HEK293 (cell line): ENCODE data around the gene USP37.

Experiments
- CTCF ChIA-PET: fragments of 350-600 bp; formaldehyde crosslinking; extraction: SDS; loops from one replicate; lab custom pipeline; 2021; ENCODE audit warnings: antibody characterized with exemption; lab: Yijun Ruan, JAX
- POLR2A ChIA-PET: fragments of 300-600 bp; formaldehyde crosslinking; extraction: SDS; loops from one replicate; lab custom pipeline; 2020; ENCODE audit warnings: antibody characterized with exemption, inconsistent platforms; lab: Yijun Ruan, JAX
- H3K27ac ChIP-seq: fragments of 200-500 bp; sonication (Bioruptor generic); 2 replicates; pipeline ENCODE4 v1.5.1; 2014; ENCODE audit warnings: low read depth, low read length, control low read depth, inconsistent platforms; ENCODE audit errors: extremely low read depth
- H3K36me3 ChIP-seq, 2 experiments: fragments of 200-500 bp in 1 of 2; sonication (Bioruptor generic) in 1 of 2; 1 replicate in 1 of 2; 2 replicates in 1 of 2; pipeline ENCODE4 v1.5.1; 2014 to 2017; ENCODE audit warnings: inconsistent platforms in 2 of 2, low read length in 2 of 2; ENCODE audit not compliant: control insufficient read depth in 2 of 2, insufficient read depth in 1 of 2
- H3K4me1 ChIP-seq: fragments of 200-500 bp; sonication (Bioruptor generic); 2 replicates; pipeline ENCODE4 v1.5.1; 2014; ENCODE audit warnings: mild to moderate bottlenecking, low read length, inconsistent platforms; ENCODE audit not compliant: control insufficient read depth, insufficient read depth
- H3K4me3 ChIP-seq: 2 replicates; pipeline ENCODE4 v1.5.1; 2011; ENCODE audit warnings: low read depth, mild to moderate bottlenecking, control low read depth, low read length, moderate library complexity
- H3K9me3 ChIP-seq: fragments of 200-500 bp; sonication (Bioruptor generic); 2 replicates; pipeline ENCODE4 v1.5.1; 2014; ENCODE audit warnings: low read depth, low read length, inconsistent platforms; ENCODE audit not compliant: control insufficient read depth, insufficient read depth
- MYNN ChIP-seq: fragments of 450-650 bp; formaldehyde crosslinking; IDR thresholded peaks from 2 replicates; pipeline ENCODE4 v1.5.1; 2016; ENCODE audit warnings: missing biosample characterization, missing genetic modification characterization, borderline replicate concordance
- SETDB1 ChIP-seq: IDR thresholded peaks from one replicate; pipeline ENCODE4 v1.6.1; 2017; ENCODE audit warnings: mild to moderate bottlenecking, low read length, moderate library complexity, mixed read lengths; ENCODE audit not compliant: insufficient read length
- SP7 ChIP-seq: fragments of 450-650 bp; formaldehyde crosslinking; IDR thresholded peaks from 2 replicates; pipeline ENCODE4 v1.5.1; 2016; ENCODE audit warnings: missing biosample characterization, missing genetic modification characterization
- ZFP41 ChIP-seq: fragments of 450-650 bp; formaldehyde crosslinking; IDR thresholded peaks from 2 replicates; pipeline ENCODE4 v1.5.1; 2016; ENCODE audit warnings: missing biosample characterization, missing genetic modification characterization, borderline replicate concordance
- ZNF184 ChIP-seq: fragments of 450-650 bp; IDR thresholded peaks from 2 replicates; pipeline ENCODE4 v1.5.1; 2018; ENCODE audit warnings: missing biosample characterization, mild to moderate bottlenecking, missing genetic modification characterization
- ZNF324 ChIP-seq: fragments of 450-650 bp; formaldehyde crosslinking; IDR thresholded peaks from 2 replicates; pipeline ENCODE4 v1.5.1; 2016; ENCODE audit warnings: missing biosample characterization, missing genetic modification characterization
- ZNF501 ChIP-seq: fragments of 450-650 bp; formaldehyde crosslinking; IDR thresholded peaks from 2 replicates; pipeline ENCODE4 v1.5.1; 2016; ENCODE audit warnings: missing biosample characterization, missing genetic modification characterization
- ZNF596 ChIP-seq: fragments of 450-650 bp; IDR thresholded peaks from 2 replicates; pipeline ENCODE4 v1.5.0; 2018; ENCODE audit warnings: missing biosample characterization, mild to moderate bottlenecking, missing genetic modification characterization, moderate library complexity
- ZNF610 ChIP-seq: fragments of 450-650 bp; formaldehyde crosslinking; IDR thresholded peaks from 2 replicates; pipeline ENCODE4 v1.5.1; 2016; ENCODE audit warnings: missing biosample characterization, missing genetic modification characterization, borderline replicate concordance
- ZNF660 ChIP-seq: fragments of 450-650 bp; IDR thresholded peaks from 2 replicates; pipeline ENCODE4 v1.5.1; 2018; ENCODE audit warnings: missing biosample characterization, mild to moderate bottlenecking, missing genetic modification characterization
- ZNF776 ChIP-seq: fragments of 450-650 bp; formaldehyde crosslinking; IDR thresholded peaks from 2 replicates; pipeline ENCODE4 v1.5.0; 2017; ENCODE audit warnings: missing biosample characterization, missing genetic modification characterization, borderline replicate concordance
- TF ChIP-seq, protein P1 (sequence below): fragments of 450-650 bp; formaldehyde crosslinking; optimal IDR thresholded peaks from 2 replicates; pipeline ENCODE3; 2016; ENCODE audit warnings: missing biosample characterization, mild to moderate bottlenecking, missing genetic modification characterization
- TF ChIP-seq, protein P2 (sequence below): fragments of 450-650 bp; formaldehyde crosslinking; conservative IDR thresholded peaks from 2 replicates; pipeline ENCODE4 v1.5.1; 2016; ENCODE audit warnings: low read depth, missing biosample characterization, missing genetic modification characterization
- TF ChIP-seq, protein P3 (sequence below): fragments of 450-650 bp; formaldehyde crosslinking; IDR thresholded peaks from 2 replicates; pipeline ENCODE4 v1.5.1; 2016; ENCODE audit warnings: missing biosample characterization, missing genetic modification characterization
- TF ChIP-seq, protein P4 (sequence below): fragments of 450-650 bp; formaldehyde crosslinking; IDR thresholded peaks from 2 replicates; pipeline ENCODE4 v1.5.1; 2016; ENCODE audit warnings: missing biosample characterization, missing genetic modification characterization
- TF ChIP-seq, protein P5 (sequence below): fragments of 450-650 bp; formaldehyde crosslinking; IDR thresholded peaks from 2 replicates; pipeline ENCODE4 v1.5.1; 2016; ENCODE audit warnings: missing biosample characterization, missing genetic modification characterization

The USP37 gene, protein sequence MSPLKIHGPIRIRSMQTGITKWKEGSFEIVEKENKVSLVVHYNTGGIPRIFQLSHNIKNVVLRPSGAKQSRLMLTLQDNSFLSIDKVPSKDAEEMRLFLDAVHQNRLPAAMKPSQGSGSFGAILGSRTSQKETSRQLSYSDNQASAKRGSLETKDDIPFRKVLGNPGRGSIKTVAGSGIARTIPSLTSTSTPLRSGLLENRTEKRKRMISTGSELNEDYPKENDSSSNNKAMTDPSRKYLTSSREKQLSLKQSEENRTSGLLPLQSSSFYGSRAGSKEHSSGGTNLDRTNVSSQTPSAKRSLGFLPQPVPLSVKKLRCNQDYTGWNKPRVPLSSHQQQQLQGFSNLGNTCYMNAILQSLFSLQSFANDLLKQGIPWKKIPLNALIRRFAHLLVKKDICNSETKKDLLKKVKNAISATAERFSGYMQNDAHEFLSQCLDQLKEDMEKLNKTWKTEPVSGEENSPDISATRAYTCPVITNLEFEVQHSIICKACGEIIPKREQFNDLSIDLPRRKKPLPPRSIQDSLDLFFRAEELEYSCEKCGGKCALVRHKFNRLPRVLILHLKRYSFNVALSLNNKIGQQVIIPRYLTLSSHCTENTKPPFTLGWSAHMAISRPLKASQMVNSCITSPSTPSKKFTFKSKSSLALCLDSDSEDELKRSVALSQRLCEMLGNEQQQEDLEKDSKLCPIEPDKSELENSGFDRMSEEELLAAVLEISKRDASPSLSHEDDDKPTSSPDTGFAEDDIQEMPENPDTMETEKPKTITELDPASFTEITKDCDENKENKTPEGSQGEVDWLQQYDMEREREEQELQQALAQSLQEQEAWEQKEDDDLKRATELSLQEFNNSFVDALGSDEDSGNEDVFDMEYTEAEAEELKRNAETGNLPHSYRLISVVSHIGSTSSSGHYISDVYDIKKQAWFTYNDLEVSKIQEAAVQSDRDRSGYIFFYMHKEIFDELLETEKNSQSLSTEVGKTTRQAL

DNA sequence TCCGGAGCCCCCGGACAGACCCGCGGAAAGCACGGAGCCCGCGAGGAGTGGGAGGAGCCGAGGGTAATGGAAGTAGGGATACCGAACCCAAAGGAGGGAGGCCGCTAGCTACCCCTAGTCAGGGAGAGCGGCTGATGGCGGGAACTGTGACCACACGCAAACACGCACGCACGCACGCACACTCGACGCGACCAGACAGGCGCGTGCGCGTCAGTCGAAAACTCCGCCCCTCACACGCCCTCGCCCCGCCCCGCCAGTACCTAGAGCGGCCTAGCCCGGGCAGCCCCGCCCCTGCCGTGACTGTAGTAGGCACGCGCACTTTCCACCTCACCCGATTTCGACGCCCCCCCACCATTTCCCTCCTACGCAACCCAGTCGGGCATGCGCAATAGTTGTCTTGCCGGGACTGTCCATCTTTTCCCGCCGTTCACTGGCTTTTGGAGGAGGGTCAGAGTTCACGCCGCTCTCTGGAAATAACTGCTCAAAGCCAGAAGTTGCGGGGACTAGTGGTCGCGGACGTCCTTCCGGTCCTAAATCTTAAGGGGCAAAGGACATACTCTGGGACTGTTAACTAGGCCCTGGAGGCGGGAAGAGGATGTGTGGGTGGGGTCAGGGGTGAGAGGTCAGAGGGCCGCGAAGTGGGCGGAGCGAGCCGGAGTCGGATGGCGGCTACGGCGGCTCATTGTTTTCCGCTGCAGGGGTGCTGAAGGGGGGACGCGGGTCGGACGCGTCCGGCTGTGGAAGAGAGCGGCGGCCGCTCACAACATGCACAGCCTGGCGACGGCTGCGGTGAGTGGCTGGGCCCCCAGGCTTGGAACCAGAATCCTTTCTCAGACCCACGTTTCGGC is at the start of gene USP37, which contains the start of gene CNOT9:
TSS of gene USP37 (minus strand) at position 162 of the 848 bp plus-strand sequence. CDS start 9,698 bp downstream, outside the sequence.
TSS of gene CNOT9 (plus strand) at position 650 of the 848 bp plus-strand sequence. CDS start at position 766, 116 bp downstream.
- peak within 1 kb of the TSS; percentile 83 for H3K4me3 ChIP-seq
- peaks cover 16 to 56% of the 10 kb centered on the region in 2 experiments; a peak in 2 of 3 replicates for H3K36me3 ChIP-seq
- CTCF ChIA-PET: interaction anchor here (0.6 kb wide), 1 partner anchor 45 kb away, joined by 4 read pairs; no protein-coding TSS in a partner anchor
- H3K9me3 ChIP-seq: no peaks in the 10 kb centered on the region
- POLR2A ChIA-PET: interaction anchor here (1.1 kb wide), 1 partner anchor 39 kb away, joined by 5 read pairs; the partner anchor contains the start of gene PLCD4
- peak within 1 kb of the TSS; percentile 83 for H3K27ac ChIP-seq
- H3K4me1 ChIP-seq: peaks cover 6% of the 10 kb centered on the region
- TF ChIP-seq ZNF660 (tag by site-specific recombination) (peak; percentile 11; the same call in 1 of the 2 replicates), ZFP41 (tag by site-specific recombination) (no peak), ZNF324 (peak; percentile 95), SETDB1 (peak; percentile 76), MYNN (0 out of 2 replicates have a peak, but pooled peaks have one; percentile 30), ZNF610 (tag by site-specific recombination) (peak; percentile 86; the same call in 1 of the 2 replicates), ZNF184 (no peak), ZNF776 (tag by site-specific recombination) (no peak), ZNF501 (tag by site-specific recombination) (peak; percentile 46; the same call in 1 of the 2 replicates), ZNF596 (tag by site-specific recombination) (no peak), SP7 (tag by site-specific recombination) (peak; percentile 68)
- TF ChIP-seq, protein P1, sequence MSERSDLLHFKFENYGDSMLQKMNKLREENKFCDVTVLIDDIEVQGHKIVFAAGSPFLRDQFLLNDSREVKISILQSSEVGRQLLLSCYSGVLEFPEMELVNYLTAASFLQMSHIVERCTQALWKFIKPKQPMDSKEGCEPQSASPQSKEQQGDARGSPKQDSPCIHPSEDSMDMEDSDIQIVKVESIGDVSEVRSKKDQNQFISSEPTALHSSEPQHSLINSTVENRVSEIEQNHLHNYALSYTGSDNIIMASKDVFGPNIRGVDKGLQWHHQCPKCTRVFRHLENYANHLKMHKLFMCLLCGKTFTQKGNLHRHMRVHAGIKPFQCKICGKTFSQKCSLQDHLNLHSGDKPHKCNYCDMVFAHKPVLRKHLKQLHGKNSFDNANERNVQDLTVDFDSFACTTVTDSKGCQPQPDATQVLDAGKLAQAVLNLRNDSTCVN: peak; percentile 96
- TF ChIP-seq, protein P2, sequence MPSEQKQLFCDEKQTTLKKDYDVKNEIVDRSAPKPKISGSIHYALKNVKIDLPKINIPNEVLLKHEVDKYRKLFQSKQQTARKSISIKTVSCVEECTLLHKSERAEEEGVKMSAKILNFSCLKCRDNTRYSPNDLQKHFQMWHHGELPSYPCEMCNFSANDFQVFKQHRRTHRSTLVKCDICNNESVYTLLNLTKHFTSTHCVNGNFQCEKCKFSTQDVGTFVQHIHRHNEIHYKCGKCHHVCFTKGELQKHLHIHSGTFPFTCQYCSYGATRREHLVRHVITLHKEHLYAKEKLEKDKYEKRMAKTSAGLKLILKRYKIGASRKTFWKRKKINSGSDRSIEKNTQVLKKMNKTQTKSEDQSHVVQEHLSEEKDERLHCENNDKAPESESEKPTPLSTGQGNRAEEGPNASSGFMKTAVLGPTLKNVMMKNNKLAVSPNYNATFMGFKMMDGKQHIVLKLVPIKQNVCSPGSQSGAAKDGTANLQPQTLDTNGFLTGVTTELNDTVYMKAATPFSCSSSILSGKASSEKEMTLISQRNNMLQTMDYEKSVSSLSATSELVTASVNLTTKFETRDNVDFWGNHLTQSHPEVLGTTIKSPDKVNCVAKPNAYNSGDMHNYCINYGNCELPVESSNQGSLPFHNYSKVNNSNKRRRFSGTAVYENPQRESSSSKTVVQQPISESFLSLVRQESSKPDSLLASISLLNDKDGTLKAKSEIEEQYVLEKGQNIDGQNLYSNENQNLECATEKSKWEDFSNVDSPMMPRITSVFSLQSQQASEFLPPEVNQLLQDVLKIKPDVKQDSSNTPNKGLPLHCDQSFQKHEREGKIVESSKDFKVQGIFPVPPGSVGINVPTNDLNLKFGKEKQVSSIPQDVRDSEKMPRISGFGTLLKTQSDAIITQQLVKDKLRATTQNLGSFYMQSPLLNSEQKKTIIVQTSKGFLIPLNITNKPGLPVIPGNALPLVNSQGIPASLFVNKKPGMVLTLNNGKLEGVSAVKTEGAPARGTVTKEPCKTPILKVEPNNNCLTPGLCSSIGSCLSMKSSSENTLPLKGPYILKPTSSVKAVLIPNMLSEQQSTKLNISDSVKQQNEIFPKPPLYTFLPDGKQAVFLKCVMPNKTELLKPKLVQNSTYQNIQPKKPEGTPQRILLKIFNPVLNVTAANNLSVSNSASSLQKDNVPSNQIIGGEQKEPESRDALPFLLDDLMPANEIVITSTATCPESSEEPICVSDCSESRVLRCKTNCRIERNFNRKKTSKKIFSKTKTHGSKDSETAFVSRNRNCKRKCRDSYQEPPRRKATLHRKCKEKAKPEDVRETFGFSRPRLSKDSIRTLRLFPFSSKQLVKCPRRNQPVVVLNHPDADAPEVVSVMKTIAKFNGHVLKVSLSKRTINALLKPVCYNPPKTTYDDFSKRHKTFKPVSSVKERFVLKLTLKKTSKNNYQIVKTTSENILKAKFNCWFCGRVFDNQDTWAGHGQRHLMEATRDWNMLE (tag by site-specific recombination): peak; percentile 61
- TF ChIP-seq, protein P3, sequence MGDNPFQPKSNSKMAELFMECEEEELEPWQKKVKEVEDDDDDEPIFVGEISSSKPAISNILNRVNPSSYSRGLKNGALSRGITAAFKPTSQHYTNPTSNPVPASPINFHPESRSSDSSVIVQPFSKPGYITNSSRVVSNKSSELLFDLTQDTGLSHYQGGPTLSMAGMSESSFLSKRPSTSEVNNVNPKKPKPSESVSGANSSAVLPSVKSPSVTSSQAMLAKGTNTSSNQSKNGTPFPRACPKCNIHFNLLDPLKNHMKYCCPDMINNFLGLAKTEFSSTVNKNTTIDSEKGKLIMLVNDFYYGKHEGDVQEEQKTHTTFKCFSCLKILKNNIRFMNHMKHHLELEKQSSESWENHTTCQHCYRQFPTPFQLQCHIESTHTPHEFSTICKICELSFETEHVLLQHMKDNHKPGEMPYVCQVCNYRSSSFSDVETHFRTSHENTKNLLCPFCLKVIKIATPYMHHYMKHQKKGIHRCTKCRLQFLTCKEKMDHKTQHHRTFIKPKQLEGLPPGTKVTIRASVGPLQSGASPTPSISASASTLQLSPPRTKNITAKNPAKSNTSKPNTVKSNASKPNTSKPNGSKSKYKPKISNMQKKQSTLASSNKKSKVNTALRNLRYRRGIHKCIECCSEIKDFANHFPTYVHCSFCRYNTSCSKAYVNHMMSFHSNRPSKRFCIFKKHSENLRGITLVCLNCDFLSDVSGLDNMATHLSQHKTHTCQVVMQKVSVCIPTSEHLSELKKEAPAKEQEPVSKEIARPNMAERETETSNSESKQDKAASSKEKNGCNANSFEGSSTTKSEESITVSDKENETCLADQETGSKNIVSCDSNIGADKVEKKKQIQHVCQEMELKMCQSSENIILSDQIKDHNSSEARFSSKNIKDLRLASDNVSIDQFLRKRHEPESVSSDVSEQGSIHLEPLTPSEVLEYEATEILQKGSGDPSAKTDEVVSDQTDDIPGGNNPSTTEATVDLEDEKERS: no peak
- TF ChIP-seq, protein P4, sequence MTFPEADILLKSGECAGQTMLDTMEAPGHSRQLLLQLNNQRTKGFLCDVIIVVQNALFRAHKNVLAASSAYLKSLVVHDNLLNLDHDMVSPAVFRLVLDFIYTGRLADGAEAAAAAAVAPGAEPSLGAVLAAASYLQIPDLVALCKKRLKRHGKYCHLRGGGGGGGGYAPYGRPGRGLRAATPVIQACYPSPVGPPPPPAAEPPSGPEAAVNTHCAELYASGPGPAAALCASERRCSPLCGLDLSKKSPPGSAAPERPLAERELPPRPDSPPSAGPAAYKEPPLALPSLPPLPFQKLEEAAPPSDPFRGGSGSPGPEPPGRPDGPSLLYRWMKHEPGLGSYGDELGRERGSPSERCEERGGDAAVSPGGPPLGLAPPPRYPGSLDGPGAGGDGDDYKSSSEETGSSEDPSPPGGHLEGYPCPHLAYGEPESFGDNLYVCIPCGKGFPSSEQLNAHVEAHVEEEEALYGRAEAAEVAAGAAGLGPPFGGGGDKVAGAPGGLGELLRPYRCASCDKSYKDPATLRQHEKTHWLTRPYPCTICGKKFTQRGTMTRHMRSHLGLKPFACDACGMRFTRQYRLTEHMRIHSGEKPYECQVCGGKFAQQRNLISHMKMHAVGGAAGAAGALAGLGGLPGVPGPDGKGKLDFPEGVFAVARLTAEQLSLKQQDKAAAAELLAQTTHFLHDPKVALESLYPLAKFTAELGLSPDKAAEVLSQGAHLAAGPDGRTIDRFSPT: 0 out of 2 replicates have a peak, but pooled peaks have one; percentile 39
- TF ChIP-seq, protein P5, sequence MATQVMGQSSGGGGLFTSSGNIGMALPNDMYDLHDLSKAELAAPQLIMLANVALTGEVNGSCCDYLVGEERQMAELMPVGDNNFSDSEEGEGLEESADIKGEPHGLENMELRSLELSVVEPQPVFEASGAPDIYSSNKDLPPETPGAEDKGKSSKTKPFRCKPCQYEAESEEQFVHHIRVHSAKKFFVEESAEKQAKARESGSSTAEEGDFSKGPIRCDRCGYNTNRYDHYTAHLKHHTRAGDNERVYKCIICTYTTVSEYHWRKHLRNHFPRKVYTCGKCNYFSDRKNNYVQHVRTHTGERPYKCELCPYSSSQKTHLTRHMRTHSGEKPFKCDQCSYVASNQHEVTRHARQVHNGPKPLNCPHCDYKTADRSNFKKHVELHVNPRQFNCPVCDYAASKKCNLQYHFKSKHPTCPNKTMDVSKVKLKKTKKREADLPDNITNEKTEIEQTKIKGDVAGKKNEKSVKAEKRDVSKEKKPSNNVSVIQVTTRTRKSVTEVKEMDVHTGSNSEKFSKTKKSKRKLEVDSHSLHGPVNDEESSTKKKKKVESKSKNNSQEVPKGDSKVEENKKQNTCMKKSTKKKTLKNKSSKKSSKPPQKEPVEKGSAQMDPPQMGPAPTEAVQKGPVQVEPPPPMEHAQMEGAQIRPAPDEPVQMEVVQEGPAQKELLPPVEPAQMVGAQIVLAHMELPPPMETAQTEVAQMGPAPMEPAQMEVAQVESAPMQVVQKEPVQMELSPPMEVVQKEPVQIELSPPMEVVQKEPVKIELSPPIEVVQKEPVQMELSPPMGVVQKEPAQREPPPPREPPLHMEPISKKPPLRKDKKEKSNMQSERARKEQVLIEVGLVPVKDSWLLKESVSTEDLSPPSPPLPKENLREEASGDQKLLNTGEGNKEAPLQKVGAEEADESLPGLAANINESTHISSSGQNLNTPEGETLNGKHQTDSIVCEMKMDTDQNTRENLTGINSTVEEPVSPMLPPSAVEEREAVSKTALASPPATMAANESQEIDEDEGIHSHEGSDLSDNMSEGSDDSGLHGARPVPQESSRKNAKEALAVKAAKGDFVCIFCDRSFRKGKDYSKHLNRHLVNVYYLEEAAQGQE (tag by site-specific recombination): peak; percentile 83
